ENCODE measurements around the gene TPCN1.

TPCN1 gene

GRCh38 chr12:113291586-113291985 is 70.3 kb downstream of the TPCN1 start:
- Histone ChIP-seq H3F3A (ENCODE audit: insufficient read depth) (no peaks in the 10 kb centered on the region), H3K9ac (ENCODE audit: low read length) (no peak overlapping the region), H3K9me2 (replicated peaks; ENCODE audit: insufficient read depth, low read length) (no peaks in the 10 kb centered on the region), H3K9me3 (ENCODE audit: insufficient read depth, low read length) (no peaks in the 10 kb centered on the region), H4K20me1 (ENCODE audit: low read depth, low read length) (no peaks in the 10 kb centered on the region), H3K4me3 (ENCODE audit: insufficient read depth, low read length, poor library complexity, severe bottlenecking) (no peak overlapping the region), H3K4me2 (ENCODE audit: low read depth, low read length, poor library complexity, severe bottlenecking) (no peak overlapping the region), H2AFZ (ENCODE audit: low read depth, low read length, severe bottlenecking) (no peak overlapping the region), H3K27ac (ENCODE audit: low read depth, low read length) (no peak overlapping the region), H3K79me2 (ENCODE audit: insufficient read depth, low read length) (no peaks in the 10 kb centered on the region), H3K36me3 (ENCODE audit: low read length) (no peaks in the 10 kb centered on the region; the same call in 1 of the 2 replicates), H3K27me3 (ENCODE audit: low read length) (no peaks in the 10 kb centered on the region)
- no peak for TF ChIP-seq EZH2phosphoT487 (conservative IDR thresholded peaks at IDR 0.05; ENCODE audit: low read length)

GRCh38 chr12:113292091-113292490 is 70.8 kb downstream of the TPCN1 start:
- H3K4me2 ChIP-seq (ENCODE audit: low read depth, low read length, poor library complexity, severe bottlenecking): no peak overlapping the region
- no peaks in the 10 kb centered on the region; the same call in 1 of the 2 replicates for H3K36me3 ChIP-seq (ENCODE audit: low read length)
- no peaks in the 10 kb centered on the region for H3K27me3 ChIP-seq (ENCODE audit: low read length)
- TF ChIP-seq EZH2phosphoT487 (conservative IDR thresholded peaks at IDR 0.05; ENCODE audit: low read length) (no peak), CTCF (IDR thresholded peaks at IDR 0.05; ENCODE audit: insufficient read depth, low read length, poor library complexity, severe bottlenecking) (no peak)
- no peak overlapping the region for H2AFZ ChIP-seq (ENCODE audit: low read depth, low read length, severe bottlenecking)
- H4K20me1 ChIP-seq (ENCODE audit: low read depth, low read length): no peaks in the 10 kb centered on the region
- no peaks in the 10 kb centered on the region for H3K9me3 ChIP-seq (ENCODE audit: insufficient read depth, low read length)
- H3K79me2 ChIP-seq (ENCODE audit: insufficient read depth, low read length): no peaks in the 10 kb centered on the region
- no peak overlapping the region for H3K9ac ChIP-seq (ENCODE audit: low read length)
- no peaks in the 10 kb centered on the region for H3K9me2 ChIP-seq (replicated peaks; ENCODE audit: insufficient read depth, low read length)
- no peak overlapping the region for H3K4me3 ChIP-seq (ENCODE audit: insufficient read depth, low read length, poor library complexity, severe bottlenecking)
- H3F3A ChIP-seq (ENCODE audit: insufficient read depth): no peaks in the 10 kb centered on the region
- no peak overlapping the region for H3K27ac ChIP-seq (ENCODE audit: low read depth, low read length)

GRCh38 chr12:113292547-113292946 is 71.3 kb downstream of the TPCN1 start:
- Histone ChIP-seq H3K9ac (ENCODE audit: low read length) (no peak overlapping the region), H3K9me3 (ENCODE audit: insufficient read depth, low read length) (no peaks in the 10 kb centered on the region), H3K36me3 (ENCODE audit: low read length) (no peaks in the 10 kb centered on the region; the same call in 1 of the 2 replicates), H3K27me3 (ENCODE audit: low read length) (no peaks in the 10 kb centered on the region), H3K27ac (ENCODE audit: low read depth, low read length) (no peak overlapping the region), H3K4me3 (ENCODE audit: insufficient read depth, low read length, poor library complexity, severe bottlenecking) (no peak overlapping the region), H3F3A (ENCODE audit: insufficient read depth) (no peaks in the 10 kb centered on the region), H3K79me2 (ENCODE audit: insufficient read depth, low read length) (no peaks in the 10 kb centered on the region), H3K4me2 (ENCODE audit: low read depth, low read length, poor library complexity, severe bottlenecking) (no peak overlapping the region), H3K9me2 (replicated peaks; ENCODE audit: insufficient read depth, low read length) (no peaks in the 10 kb centered on the region), H2AFZ (ENCODE audit: low read depth, low read length, severe bottlenecking) (no peak overlapping the region), H4K20me1 (ENCODE audit: low read depth, low read length) (no peaks in the 10 kb centered on the region)
- TF ChIP-seq CTCF (IDR thresholded peaks at IDR 0.05; ENCODE audit: insufficient read depth, low read length, poor library complexity, severe bottlenecking) (no peak), EZH2phosphoT487 (conservative IDR thresholded peaks at IDR 0.05; ENCODE audit: low read length) (no peak)

- Histone ChIP-seq H3F3A (ENCODE audit: insufficient read depth) (no peaks in the 10 kb centered on the region), H2AFZ (ENCODE audit: low read depth, low read length, severe bottlenecking) (no peak overlapping the region), H3K9me2 (replicated peaks; ENCODE audit: insufficient read depth, low read length) (no peaks in the 10 kb centered on the region), H4K20me1 (ENCODE audit: low read depth, low read length) (no peaks in the 10 kb centered on the region), H3K36me3 (ENCODE audit: low read length) (no peaks in the 10 kb centered on the region; the same call in 1 of the 2 replicates), H3K4me3 (ENCODE audit: insufficient read depth, low read length, poor library complexity, severe bottlenecking) (no peak overlapping the region), H3K4me2 (ENCODE audit: low read depth, low read length, poor library complexity, severe bottlenecking) (no peak overlapping the region), H3K79me2 (ENCODE audit: insufficient read depth, low read length) (no peaks in the 10 kb centered on the region), H3K9ac (ENCODE audit: low read length) (no peak overlapping the region), H3K27ac (ENCODE audit: low read depth, low read length) (no peak overlapping the region), H3K27me3 (ENCODE audit: low read length) (no peaks in the 10 kb centered on the region), H3K9me3 (ENCODE audit: insufficient read depth, low read length) (no peaks in the 10 kb centered on the region)
- TF ChIP-seq EZH2phosphoT487 (conservative IDR thresholded peaks at IDR 0.05; ENCODE audit: low read length) (no peak), CTCF (IDR thresholded peaks at IDR 0.05; ENCODE audit: insufficient read depth, low read length, poor library complexity, severe bottlenecking) (no peak)
Observed at GRCh38 chr12:113293100-113293499, 71.8 kb downstream of the TPCN1 start.
